ENCODE results near the gene SOCS1. TPM values are rescaled to one million over a fixed set of nuclear protein-coding genes. Genes with fewer than 3 reads are reported as not detected.
"Not testable (repeated sequence)": the region's sequence is repeated elsewhere in the genome, so short reads cannot be mapped to it uniquely, and the experiment has no call there.

Gene SOCS1
- polyA plus RNA-seq, 1 donor: 2.6 TPM

- no peak for DNase-seq (ENCODE audit: low read depth)
Observed at GRCh38 chr16:11224894-11225676, 30.9 kb downstream of the SOCS1 start.

- DNase-seq (ENCODE audit: low read depth): no peak
Observed at GRCh38 chr16:11224096-11224893, 31.7 kb downstream of the SOCS1 start.

- not testable (repeated sequence) for DNase-seq (ENCODE audit: low read depth)
Observed at GRCh38 chr16:11220507-11220906, 35.5 kb downstream of the SOCS1 start.

- DNase-seq (ENCODE audit: low read depth): no peak
Observed at GRCh38 chr16:11219178-11219577, 36.8 kb downstream of the SOCS1 start.

- no peak for DNase-seq (ENCODE audit: low read depth)
Observed at GRCh38 chr16:11218604-11218962, 37.4 kb downstream of the SOCS1 start.

GRCh38 chr16:11217651-11218603 lies 38.1 kb downstream of the SOCS1 start:
- DNase-seq (ENCODE audit: low read depth): no peak

- DNase-seq (ENCODE audit: low read depth): no peak
Observed at GRCh38 chr16:11215935-11216556, 40.0 kb downstream of the SOCS1 start.

GRCh38 chr16:11213799-11214198 lies 42.2 kb downstream of the SOCS1 start:
- DNase-seq (ENCODE audit: low read depth): no peak

GRCh38 chr16:11213373-11213772 lies 42.6 kb downstream of the SOCS1 start:
- DNase-seq (ENCODE audit: low read depth): no peak

- DNase-seq (ENCODE audit: low read depth): no peak
Observed at GRCh38 chr16:11212798-11213196, 43.2 kb downstream of the SOCS1 start.

- no peak for DNase-seq (ENCODE audit: low read depth)
Observed at GRCh38 chr16:11211977-11212797, 43.8 kb downstream of the SOCS1 start.

GRCh38 chr16:11211061-11211976 lies 44.7 kb downstream of the SOCS1 start:
- DNase-seq (ENCODE audit: low read depth): no peak

- DNase-seq (ENCODE audit: low read depth): no peak
Observed at GRCh38 chr16:11210260-11210659, 45.7 kb downstream of the SOCS1 start.

- no peak for DNase-seq (ENCODE audit: low read depth)
Observed at GRCh38 chr16:11208916-11209665, 46.9 kb downstream of the SOCS1 start.

GRCh38 chr16:11207646-11208045 lies 48.4 kb downstream of the SOCS1 start:
- no peak for DNase-seq (ENCODE audit: low read depth)

GRCh38 chr16:11205754-11206581 lies 50.0 kb downstream of the SOCS1 start:
- no peak for DNase-seq (ENCODE audit: low read depth)

- no peak for DNase-seq (ENCODE audit: low read depth)
Observed at GRCh38 chr16:11205065-11205699, 50.8 kb downstream of the SOCS1 start.
